H9 (cell line): ENCODE data around the gene FCN1. TPM values are rescaled to one million over a fixed set of nuclear protein-coding genes. Genes with fewer than 3 reads are reported as not detected.

Experiments used
- DNase-seq: peaks from one replicate; pipeline ENCODE4 v3.0.0-alpha.2; 2017
- H2AFZ ChIP-seq: one replicate; pipeline ENCODE4 v1.6.1; 2013; ENCODE audit warnings: mild to moderate bottlenecking, low read length, control low read depth, moderate library complexity
- H2AK5ac ChIP-seq: 2 replicates; pipeline ENCODE4 v1.6.1; 2013; ENCODE audit warnings: low read length, control low read depth, mixed read lengths; ENCODE audit not compliant: insufficient read length
- H2BK120ac ChIP-seq: one replicate; pipeline ENCODE4 v1.6.1; 2013; ENCODE audit warnings: low read depth, mild to moderate bottlenecking, low read length, control low read depth, inconsistent platforms; ENCODE audit not compliant: poor library complexity, severe bottlenecking
- H2BK12ac ChIP-seq: 2 replicates; pipeline ENCODE4 v1.6.1; 2013; ENCODE audit warnings: low read length, control low read depth, mixed read lengths, low read depth; ENCODE audit not compliant: insufficient read length
- H2BK15ac ChIP-seq: 2 replicates; pipeline ENCODE4 v1.6.1; 2013; ENCODE audit warnings: low read depth, low read length, control low read depth
- H2BK20ac ChIP-seq: one replicate; pipeline ENCODE4 v1.6.1; 2013; ENCODE audit warnings: low read depth, mild to moderate bottlenecking, low read length, control low read depth, inconsistent platforms; ENCODE audit not compliant: poor library complexity, severe bottlenecking
- H2BK5ac ChIP-seq: 2 replicates; pipeline ENCODE4 v1.6.1; 2013; ENCODE audit warnings: low read length, control low read depth, mixed read lengths; ENCODE audit not compliant: insufficient read length
- H3K14ac ChIP-seq: 2 replicates; pipeline ENCODE4 v1.6.1; 2013; ENCODE audit warnings: low read length, control low read depth; ENCODE audit not compliant: insufficient read depth
- H3K18ac ChIP-seq: 2 replicates; pipeline ENCODE4 v1.6.1; 2013; ENCODE audit warnings: low read depth, mild to moderate bottlenecking, mixed read lengths, low read length, control low read depth; ENCODE audit not compliant: insufficient read length
- H3K23ac ChIP-seq: 2 replicates; pipeline ENCODE4 v1.6.1; 2013; ENCODE audit warnings: low read length, control low read depth, mixed read lengths, low read depth; ENCODE audit not compliant: insufficient read length
- H3K23me2 ChIP-seq: 2 replicates; pipeline ENCODE4 v1.6.1; 2013; ENCODE audit warnings: low read depth, mild to moderate bottlenecking, mixed read lengths, low read length, control low read depth; ENCODE audit not compliant: insufficient read length, poor library complexity, severe bottlenecking
- H3K27ac ChIP-seq: 2 replicates; pipeline ENCODE4 v1.5.1; 2013; ENCODE audit warnings: low read length, control low read depth, mixed read lengths, low read depth; ENCODE audit not compliant: insufficient read length
- H3K27me3 ChIP-seq: 2 replicates; pipeline ENCODE4 v1.6.1; 2013; ENCODE audit warnings: low read length, control low read depth, inconsistent platforms; ENCODE audit not compliant: insufficient read depth
- H3K4ac ChIP-seq: 2 replicates; pipeline ENCODE4 v1.6.1; 2013; ENCODE audit warnings: low read depth, mild to moderate bottlenecking, control low read depth, inconsistent platforms, low read length, moderate library complexity
- H3K4me1 ChIP-seq: 2 replicates; pipeline ENCODE4 v1.6.1; 2013; ENCODE audit warnings: low read length, control low read depth, inconsistent platforms; ENCODE audit not compliant: insufficient read depth
- H3K4me2 ChIP-seq: 2 replicates; pipeline ENCODE4 v1.6.1; 2013; ENCODE audit warnings: low read length, control low read depth, mixed read lengths; ENCODE audit not compliant: insufficient read length, insufficient read depth
- H3K56ac ChIP-seq: 2 replicates; pipeline ENCODE4 v1.6.1; 2013; ENCODE audit warnings: low read depth, mild to moderate bottlenecking, mixed read lengths, low read length, control low read depth; ENCODE audit not compliant: insufficient read length
- H3K79me1 ChIP-seq: 2 replicates; pipeline ENCODE4 v1.6.1; 2013; ENCODE audit warnings: low read depth, mild to moderate bottlenecking, moderate library complexity, low read length, control low read depth, inconsistent platforms; ENCODE audit not compliant: insufficient read depth, poor library complexity, severe bottlenecking
- H3K79me2 ChIP-seq: 2 replicates; pipeline ENCODE4 v1.6.1; 2013; ENCODE audit warnings: low read length, control low read depth, inconsistent platforms; ENCODE audit not compliant: insufficient read depth
- H3K9ac ChIP-seq: 2 replicates; pipeline ENCODE4 v1.6.1; 2013; ENCODE audit warnings: low read length, control low read depth, mixed read lengths; ENCODE audit not compliant: insufficient read length; ENCODE audit errors: extremely low read depth
- H3K9me3 ChIP-seq: one replicate; pipeline ENCODE4 v1.6.1; 2013; ENCODE audit warnings: low read depth, low read length, inconsistent platforms; ENCODE audit not compliant: control insufficient read depth
- H3T11ph ChIP-seq: one replicate; pipeline ENCODE4 v1.6.1; 2013; ENCODE audit warnings: mild to moderate bottlenecking, low read length, control low read depth, inconsistent platforms
- H4K20me1 ChIP-seq: one replicate; pipeline ENCODE4 v1.6.1; 2013; ENCODE audit not compliant: control insufficient read depth, insufficient read length, insufficient read depth
- H4K5ac ChIP-seq: 2 replicates; pipeline ENCODE4 v1.6.1; 2013; ENCODE audit warnings: low read depth, mild to moderate bottlenecking, mixed read lengths, low read length, control low read depth; ENCODE audit not compliant: insufficient read length
- H4K8ac ChIP-seq: replicated peaks from 2 replicates; pipeline ENCODE4 v1.6.1; 2013; ENCODE audit warnings: low read length, control low read depth, mixed read lengths, low read depth; ENCODE audit not compliant: insufficient read length
- H4K91ac ChIP-seq: 2 replicates; pipeline ENCODE4 v1.6.1; 2013; ENCODE audit warnings: low read depth, mild to moderate bottlenecking, moderate library complexity, mixed read lengths, low read length, control low read depth; ENCODE audit not compliant: insufficient read length
- H3K27ac Mint-ChIP-seq, 3 experiments: 2 replicates in 2 of 3; 3 replicates in 1 of 3; pipeline ENCODE4 v1.8.0; 2020 to 2021; ENCODE audit warnings: mixed read lengths in 3 of 3, mild to moderate bottlenecking in 1 of 3, moderate library complexity in 1 of 3
- H3K27me3 Mint-ChIP-seq: 2 replicates; pipeline ENCODE4 v1.8.0; 2021; ENCODE audit warnings: low read depth, mild to moderate bottlenecking, moderate library complexity, mixed read lengths
- H3K36me3 Mint-ChIP-seq, 3 experiments: 2 replicates in 2 of 3; 3 replicates in 1 of 3; pipeline ENCODE4 v1.8.0; 2020 to 2021; ENCODE audit warnings: low read depth in 3 of 3, mixed read lengths in 3 of 3; ENCODE audit not compliant: insufficient read depth in 1 of 3
- H3K4me1 Mint-ChIP-seq, 2 experiments: 2 replicates each; pipeline ENCODE4 v1.8.0; 2020; ENCODE audit warnings: mixed read lengths in 2 of 2
- H3K4me3 Mint-ChIP-seq, 2 experiments: 2 replicates in 1 of 2; 3 replicates in 1 of 2; pipeline ENCODE4 v1.8.0; 2020 to 2021; ENCODE audit warnings: mild to moderate bottlenecking in 2 of 2, mixed read lengths in 2 of 2, moderate library complexity in 1 of 2
- H3K9me3 Mint-ChIP-seq, 2 experiments: 2 replicates in 1 of 2; 3 replicates in 1 of 2; pipeline ENCODE4 v1.8.0; 2020; ENCODE audit warnings: mild to moderate bottlenecking in 2 of 2, mixed read lengths in 2 of 2, moderate library complexity in 1 of 2
- CTCF ChIP-seq: fragments of 200-600 bp; sonication (generic); conservative IDR thresholded peaks from 3 replicates; pipeline ENCODE4 v1.8.0; 2021; ENCODE audit warnings: antibody characterized with exemption, mild to moderate bottlenecking
- WGBS: extraction: QIAGEN DNeasy Blood & Tissue Kit; methylation state at CpG from one replicate; pipeline ENCODE4 v1.1.7; 2013; ENCODE audit warnings: missing lambda C conversion rate, low lambda C conversion rate, mixed read lengths; ENCODE audit not compliant: insufficient read length; ENCODE audit errors: extremely low coverage; 5-methylcytosine and 5-hydroxymethylcytosine counted together
- total RNA-seq: library from RNA; stranded (reverse); gene quantifications from 2 replicates; pipeline ENCODE4 v1.2.1, GENCODE V29; 2021

The FCN1 gene
- total RNA-seq, 1 experiment from 2014 or later = not detected

GRCh38 chr9:134928436-134929192, 10.9 kb upstream of the FCN1 start:
- Histone ChIP-seq H4K91ac (no peak overlapping the region), H3K4ac (no peak overlapping the region), H3K27ac (no peak overlapping the region), H3T11ph (no peak overlapping the region), H3K79me1 (no peaks in the 10 kb centered on the region), H2BK15ac (no peak overlapping the region), H2AK5ac (no peak overlapping the region), H3K56ac (no peak overlapping the region), H3K4me1 (no peaks in the 10 kb centered on the region), H3K9ac (no peak overlapping the region), H2BK12ac (no peak overlapping the region), H4K5ac (no peak overlapping the region), H4K20me1 (no peaks in the 10 kb centered on the region), H2BK120ac (no peak overlapping the region), H3K14ac (no peak overlapping the region), H4K8ac (no peak overlapping the region), H3K79me2 (no peaks in the 10 kb centered on the region), H3K4me2 (no peak overlapping the region), H2BK20ac (no peak overlapping the region), H3K9me3 (no peaks in the 10 kb centered on the region), H2BK5ac (no peak overlapping the region), H3K18ac (no peak overlapping the region), H3K27me3 (no peaks in the 10 kb centered on the region), H3K23me2 (no peaks in the 10 kb centered on the region), H3K23ac (no peak overlapping the region), H2AFZ (no peak overlapping the region)
- H3K9me3 Mint-ChIP-seq = no peaks in the 10 kb centered on the region; a peak in 1 of 5 replicates
- no peak for TF ChIP-seq CTCF
- H3K27ac Mint-ChIP-seq = peak overlapping the region in 1 of 3 experiments; percentile 48; a peak in 1 of 7 replicates
- no peak overlapping the region for H3K4me3 Mint-ChIP-seq
- no CpG with 5 or more reads among the region's 15 CpGs for WGBS
- no peaks in the 10 kb centered on the region; a peak in 1 of 7 replicates for H3K36me3 Mint-ChIP-seq
- peaks cover 4 to 8% of the 10 kb centered on the region in 2 experiments for H3K4me1 Mint-ChIP-seq
- H3K27me3 Mint-ChIP-seq = peaks cover 4% of the 10 kb centered on the region
- no peak for DNase-seq
